SKM-1 (cell line): Measurements from ENCODE around the gene PLEKHJ1.

Experiments used
- DNase-seq: peaks from one replicate; lab custom pipeline; 2025; ENCODE audit not compliant: unreplicated experiment; lab: John Stamatoyannopoulos, UW

Gene PLEKHJ1

GRCh38 chr19:2223959-2224358 is 12.2 kb downstream of the PLEKHJ1 start:
- no peak for DNase-seq

GRCh38 chr19:2223391-2223790 is 12.7 kb downstream of the PLEKHJ1 start:
- DNase-seq, result no peak

GRCh38 chr19:2221918-2222317 is 14.2 kb downstream of the PLEKHJ1 start:
- no peak for DNase-seq

- no peak for DNase-seq
Observed at GRCh38 chr19:2221250-2221831, 14.8 kb downstream of the PLEKHJ1 start.

GRCh38 chr19:2219726-2220125 is 16.4 kb downstream of the PLEKHJ1 start:
- no peak for DNase-seq

- DNase-seq, result no peak
Observed at GRCh38 chr19:2217591-2217990, 18.5 kb downstream of the PLEKHJ1 start.

GRCh38 chr19:2216361-2217225 is 19.5 kb downstream of the PLEKHJ1 start:
- no peak for DNase-seq

- DNase-seq, result no peak
Observed at GRCh38 chr19:2215281-2215751, 20.8 kb downstream of the PLEKHJ1 start.

- no peak for DNase-seq
Observed at GRCh38 chr19:2214251-2214650, 21.9 kb downstream of the PLEKHJ1 start.

GRCh38 chr19:2213799-2214198 is 22.3 kb downstream of the PLEKHJ1 start:
- no peak for DNase-seq

- DNase-seq, result no peak
Observed at GRCh38 chr19:2212861-2213711, 23.0 kb downstream of the PLEKHJ1 start.

GRCh38 chr19:2210987-2211740 is 25.0 kb downstream of the PLEKHJ1 start:
- no peak for DNase-seq

GRCh38 chr19:2210206-2210605 is 25.9 kb downstream of the PLEKHJ1 start:
- no peak for DNase-seq

- no peak for DNase-seq
Observed at GRCh38 chr19:2209408-2209807, 26.7 kb downstream of the PLEKHJ1 start.

- no peak for DNase-seq
Observed at GRCh38 chr19:2208975-2209374, 27.2 kb downstream of the PLEKHJ1 start.

GRCh38 chr19:2207991-2208860 is 27.9 kb downstream of the PLEKHJ1 start:
- DNase-seq, result no peak

GRCh38 chr19:2207008-2207407 is 29.1 kb downstream of the PLEKHJ1 start:
- no peak for DNase-seq

GRCh38 chr19:2202366-2202765 is 33.8 kb downstream of the PLEKHJ1 start:
- DNase-seq, result no peak

GRCh38 chr19:2201473-2202148 is 34.5 kb downstream of the PLEKHJ1 start:
- no peak for DNase-seq
